T1000 (cell line): ENCODE results near the gene CHURC1.

Source experiments
- DNase-seq: peaks from one replicate; lab custom pipeline; 2025; ENCODE audit warnings: mixed read lengths; lab: John Stamatoyannopoulos, UW

CHURC1 gene

GRCh38 chr14:64914237-64915028 lies at the start of gene CHURC1:
Gene CHURC1 (plus strand): TSS chr14:64914455. CDS start chr14:64914496, 41 bp downstream.
- DNase-seq = peak; percentile 98

DNA sequence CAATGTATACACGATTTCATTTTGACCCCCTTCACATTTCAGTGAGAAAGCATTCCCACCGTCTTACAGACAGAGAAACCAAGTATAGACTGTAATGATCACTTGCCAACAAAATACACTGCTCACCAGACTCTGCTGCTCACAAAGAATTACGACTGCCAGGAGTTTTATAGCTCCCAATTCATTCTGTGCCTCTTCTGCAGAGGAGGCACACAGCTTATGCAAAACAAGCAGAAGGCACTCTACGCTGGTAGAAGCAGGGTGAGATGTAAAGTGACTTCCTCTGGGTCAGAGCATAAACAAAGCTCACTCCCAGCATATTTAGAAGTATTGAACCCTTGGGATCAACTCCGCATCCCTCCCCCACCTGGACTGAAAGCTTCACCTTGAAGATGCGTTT lies 49.1 kb upstream of the CHURC1 start:
- no peak for DNase-seq

GRCh38 chr14:64865992-64866391 lies 48.3 kb upstream of the CHURC1 start:
- no peak for DNase-seq

DNA sequence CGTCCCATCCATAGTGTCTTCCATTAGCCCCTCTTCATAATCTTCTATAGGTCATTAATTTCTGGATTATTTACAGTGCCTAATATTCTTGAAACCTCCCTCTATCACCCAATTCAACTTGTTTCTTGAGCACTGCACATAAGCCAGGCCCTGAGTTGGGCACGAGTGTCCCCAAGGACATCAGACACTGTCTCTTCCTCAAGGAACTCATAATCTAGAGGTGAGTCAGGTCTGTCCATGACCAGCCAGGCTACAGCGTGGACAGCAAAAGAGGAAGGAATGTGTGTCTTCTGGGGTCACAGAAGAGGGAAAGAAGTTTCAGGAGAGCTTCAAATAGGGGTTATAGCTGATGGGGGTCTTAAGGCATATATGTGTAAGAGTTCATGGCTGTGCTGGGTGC lies 47.1 kb upstream of the CHURC1 start:
- DNase-seq = no peak

- no peak for DNase-seq
Observed at GRCh38 chr14:64868379-64868778, 45.9 kb upstream of the CHURC1 start.

GRCh38 chr14:64868841-64869240 lies 45.4 kb upstream of the CHURC1 start:
- DNase-seq = no peak

- no peak for DNase-seq
Observed at GRCh38 chr14:64870160-64870559, 44.1 kb upstream of the CHURC1 start.

- no peak for DNase-seq
Observed at GRCh38 chr14:64871344-64871743, 42.9 kb upstream of the CHURC1 start.

DNA sequence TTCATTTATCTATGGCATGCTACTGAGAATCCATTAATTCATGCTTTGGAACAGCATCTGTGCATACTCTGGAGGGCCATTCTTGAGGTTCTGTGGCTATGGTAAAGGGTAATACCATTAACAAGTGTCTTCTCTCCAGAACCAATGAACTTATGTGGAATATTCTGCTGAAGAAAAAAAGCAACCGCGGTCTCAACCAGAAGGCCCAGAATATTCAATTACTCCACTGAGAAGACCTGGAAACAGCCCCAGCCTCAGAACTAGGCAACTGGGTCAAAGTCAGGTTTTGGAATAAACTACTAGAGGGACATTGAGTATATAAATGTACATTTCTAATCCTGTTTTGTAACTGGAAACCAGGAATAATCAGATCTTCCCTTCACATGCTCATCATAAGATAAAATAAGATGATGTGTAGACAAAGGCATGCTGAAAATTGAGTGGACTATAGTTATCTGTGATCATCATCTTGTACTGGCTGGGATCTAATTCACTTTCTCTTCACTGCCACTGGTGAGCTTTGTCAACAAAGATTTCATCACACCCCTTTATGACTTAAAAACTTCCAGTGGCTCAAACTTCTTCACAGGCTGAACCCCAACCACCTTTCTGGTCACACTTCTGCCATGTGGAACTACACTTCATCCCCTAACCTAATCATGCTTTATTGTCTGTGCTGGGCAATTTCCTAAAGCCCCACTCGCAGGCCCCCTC lies 40.6 kb upstream of the CHURC1 start:
- no peak for DNase-seq

DNA sequence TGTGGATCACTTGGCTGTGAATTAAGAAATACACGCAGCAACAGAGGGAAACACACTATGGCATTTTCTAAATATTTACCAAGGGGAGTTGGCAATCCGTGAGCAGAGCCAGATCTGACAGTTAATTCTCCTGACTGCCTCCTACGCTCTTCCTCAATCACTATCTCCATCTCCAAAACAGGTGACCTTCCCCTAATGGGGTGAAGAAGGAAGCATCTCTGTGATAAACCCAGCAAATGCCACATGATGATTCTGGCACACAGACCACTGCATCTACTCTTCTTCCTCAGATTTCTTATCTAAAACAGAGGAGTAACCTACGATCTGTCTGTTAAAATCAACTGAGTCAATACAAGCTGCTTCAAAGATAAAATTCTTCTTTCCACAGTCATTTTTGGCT lies 38.9 kb upstream of the CHURC1 start:
- DNase-seq = no peak

DNA sequence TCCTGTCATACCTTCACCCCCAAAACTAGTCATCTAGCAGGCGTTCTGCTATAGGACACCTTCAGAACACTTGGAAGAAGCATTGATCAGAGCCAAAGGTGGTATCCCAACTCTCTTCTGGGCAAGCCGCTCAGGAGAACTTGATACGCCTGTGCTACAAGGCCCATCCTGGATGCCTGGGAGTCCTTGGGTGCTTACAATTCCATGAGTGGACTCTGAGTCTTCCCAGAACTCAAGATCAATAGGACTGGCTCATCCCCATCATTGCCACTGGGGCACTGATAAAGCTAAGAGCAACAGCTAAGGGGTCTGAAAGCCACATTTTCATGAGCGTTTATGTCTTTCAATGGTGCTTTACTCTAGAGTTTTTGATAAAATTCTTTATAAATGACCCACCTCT lies 36.4 kb upstream of the CHURC1 start:
- no peak for DNase-seq

DNA sequence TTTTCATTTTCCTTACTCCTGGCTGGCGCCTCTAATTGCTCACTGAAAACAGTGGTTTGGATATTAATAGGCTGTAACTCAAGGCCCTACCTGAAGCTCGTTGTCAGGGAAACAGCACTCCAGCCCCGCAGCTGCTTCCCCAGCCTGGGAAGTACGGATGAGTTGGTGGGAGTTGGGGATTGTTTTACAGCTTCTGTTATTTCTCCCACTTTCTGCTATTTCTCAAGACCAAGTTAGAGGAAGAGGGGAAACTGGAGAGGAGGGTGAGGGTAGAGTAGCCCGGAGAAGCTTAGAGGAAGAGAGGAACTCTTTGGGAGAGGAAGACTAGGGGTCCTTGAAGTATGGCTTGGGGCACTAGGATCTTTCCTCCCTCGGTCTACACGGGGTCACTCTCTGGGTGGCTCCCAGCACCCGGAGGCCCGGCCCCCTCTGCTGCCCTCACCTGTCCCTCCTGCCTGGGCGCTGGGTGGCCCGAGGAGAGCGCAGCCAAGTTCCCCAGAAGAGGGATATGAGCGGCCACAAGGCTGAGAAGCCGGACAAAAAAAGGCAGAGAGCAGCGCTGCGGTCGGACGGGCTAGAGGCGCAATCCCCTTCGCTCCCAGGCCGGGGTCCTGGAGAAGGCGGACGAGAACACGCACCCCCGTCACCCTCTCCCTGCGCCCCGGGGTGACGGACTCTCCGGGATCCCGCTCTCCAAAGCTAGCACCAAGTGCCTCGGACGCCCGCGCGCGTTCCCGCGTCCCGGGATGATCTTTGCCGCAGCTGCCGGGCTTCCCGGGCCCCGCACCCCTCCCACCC lies 35.2 kb upstream of the CHURC1 start:
- no peak for DNase-seq

DNA sequence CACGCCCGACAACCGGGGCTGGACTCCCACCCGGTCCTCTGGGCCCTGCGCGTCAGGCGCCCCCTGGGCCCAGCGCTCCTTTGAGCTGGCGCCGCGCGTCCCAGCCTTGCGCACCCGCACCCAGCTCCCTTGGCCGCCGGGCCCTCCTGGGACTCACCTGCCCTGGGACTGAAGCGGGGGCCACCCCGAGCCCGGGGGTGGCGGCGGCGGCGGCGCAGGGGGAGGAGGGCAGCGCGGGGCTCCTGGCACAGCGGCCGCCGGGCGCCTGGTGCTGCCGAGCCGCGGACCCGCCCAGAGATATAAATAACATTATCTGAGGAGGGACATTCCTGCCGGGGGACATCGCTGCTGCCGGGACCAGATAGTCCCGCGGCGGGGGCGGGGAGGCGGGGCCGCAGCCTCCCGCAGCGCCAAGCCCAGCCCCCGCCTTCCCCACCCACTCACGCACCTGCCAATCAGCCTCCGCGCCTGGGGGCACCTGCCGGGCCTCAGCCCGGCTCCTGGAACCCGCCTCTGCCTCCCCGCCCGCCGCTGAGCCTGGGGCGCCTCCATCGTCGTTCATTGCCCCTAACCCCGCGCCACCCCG lies 34.5 kb upstream of the CHURC1 start, which contains the start of gene SPTB:
SPTB (minus strand) TSS at position 273 of the 586 bp plus-strand sequence. CDS start 56,813 bp downstream, outside the sequence.
- DNase-seq = no peak

DNA sequence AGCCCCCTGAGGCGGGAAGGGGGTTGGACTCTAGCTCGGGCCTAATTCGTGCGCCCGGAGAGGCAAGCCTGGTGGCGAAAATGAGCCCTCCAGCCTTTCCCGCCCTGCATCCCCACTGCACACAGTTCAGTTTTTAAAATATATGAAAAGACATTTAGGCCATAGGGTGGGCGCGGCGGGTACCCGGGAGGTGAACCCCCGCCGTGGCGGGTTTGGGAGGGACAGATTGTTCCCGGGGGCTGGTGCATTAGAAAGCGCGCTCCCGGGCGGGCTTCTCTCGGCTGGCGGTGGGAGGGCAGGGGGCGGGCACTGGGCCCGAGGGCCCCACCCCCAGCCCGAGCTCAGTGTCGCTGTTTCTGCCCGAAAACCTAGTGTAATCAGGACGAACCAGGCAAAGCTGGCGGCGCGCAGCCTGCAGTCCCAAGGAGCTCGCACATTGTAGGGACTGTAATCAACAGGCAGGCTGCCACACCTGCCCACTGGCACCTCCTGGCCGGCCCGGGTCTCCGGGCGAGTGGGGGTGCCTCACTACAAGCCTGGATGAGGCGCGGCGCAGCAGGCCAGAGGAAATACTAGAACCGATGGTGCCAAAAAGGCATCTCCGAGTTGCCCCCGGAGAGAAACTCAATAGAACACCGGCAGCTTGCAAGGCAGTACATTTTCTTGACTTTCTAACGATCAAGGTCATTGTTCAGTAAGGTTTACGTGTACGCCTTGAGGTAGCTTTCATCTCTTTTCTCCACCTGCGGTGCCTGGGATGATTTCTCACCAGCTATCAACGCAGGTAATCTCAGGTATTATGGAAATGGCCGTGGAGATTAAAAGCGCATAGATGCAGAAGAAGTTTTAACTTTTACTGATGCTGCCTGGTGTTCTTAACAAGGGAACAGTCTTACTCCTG lies 33.8 kb upstream of the CHURC1 start:
- DNase-seq = no peak

DNA sequence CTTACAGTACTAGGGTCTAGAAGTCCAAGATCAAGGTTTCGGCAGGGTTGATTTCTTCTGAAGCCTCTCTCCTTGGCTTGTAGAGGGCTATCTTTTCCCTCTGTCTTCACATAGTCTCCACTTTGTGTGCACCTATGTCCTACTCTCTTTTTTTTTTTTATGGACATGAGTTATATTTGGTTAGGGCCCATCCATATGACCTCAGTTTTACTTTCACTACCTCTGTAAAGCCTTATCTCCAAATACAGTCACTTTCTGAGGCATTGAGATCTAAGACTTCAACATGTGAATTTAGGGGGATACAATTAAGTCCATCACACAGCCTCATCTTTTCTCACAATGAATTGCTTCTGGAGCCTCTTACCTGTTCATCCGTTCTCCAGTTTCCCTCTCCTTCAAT lies 28.7 kb upstream of the CHURC1 start:
- no peak for DNase-seq

DNA sequence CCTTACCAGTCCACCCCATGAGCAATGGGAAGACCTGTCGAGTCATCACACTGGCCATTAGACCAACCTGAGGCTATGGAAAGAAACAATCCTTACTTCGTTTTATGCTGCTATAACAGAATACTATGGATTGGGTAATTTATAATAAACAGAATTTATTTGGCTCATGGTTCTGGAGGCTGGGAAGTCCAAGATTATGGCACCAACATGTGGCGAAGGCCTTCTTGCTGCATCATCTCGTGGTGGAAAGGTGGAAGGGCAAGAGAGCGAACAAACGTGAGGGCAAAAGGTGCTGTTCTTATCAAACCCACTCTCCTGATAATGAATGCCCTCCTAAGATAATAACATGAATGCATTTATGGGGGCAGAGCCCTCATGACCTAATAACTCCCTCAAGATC lies 24.9 kb upstream of the CHURC1 start:
- no peak for DNase-seq

GRCh38 chr14:64891173-64891838 lies 22.9 kb upstream of the CHURC1 start:
- DNase-seq = no peak

- DNase-seq = no peak
Observed at GRCh38 chr14:64891839-64892375, 22.3 kb upstream of the CHURC1 start.

DNA sequence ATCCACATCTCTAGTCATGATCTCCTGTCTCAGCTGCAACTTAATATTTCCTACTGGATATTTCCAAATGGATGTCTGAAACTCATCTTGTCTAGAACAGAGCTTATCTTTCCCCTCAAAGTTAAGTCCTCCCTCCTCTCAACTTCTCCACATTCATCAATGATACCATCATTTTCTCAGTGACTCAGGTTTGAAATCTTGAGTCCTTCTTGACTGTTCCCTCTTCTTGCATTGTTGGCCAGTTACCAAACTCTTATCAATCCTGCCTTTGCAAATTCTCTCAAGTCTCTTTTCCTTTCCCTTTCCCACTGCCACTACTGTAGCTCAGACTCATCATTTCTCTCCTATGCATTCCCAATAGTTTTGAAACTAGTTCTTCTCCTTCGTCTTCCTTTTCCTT lies 14.3 kb upstream of the CHURC1 start:
- no peak for DNase-seq

DNA sequence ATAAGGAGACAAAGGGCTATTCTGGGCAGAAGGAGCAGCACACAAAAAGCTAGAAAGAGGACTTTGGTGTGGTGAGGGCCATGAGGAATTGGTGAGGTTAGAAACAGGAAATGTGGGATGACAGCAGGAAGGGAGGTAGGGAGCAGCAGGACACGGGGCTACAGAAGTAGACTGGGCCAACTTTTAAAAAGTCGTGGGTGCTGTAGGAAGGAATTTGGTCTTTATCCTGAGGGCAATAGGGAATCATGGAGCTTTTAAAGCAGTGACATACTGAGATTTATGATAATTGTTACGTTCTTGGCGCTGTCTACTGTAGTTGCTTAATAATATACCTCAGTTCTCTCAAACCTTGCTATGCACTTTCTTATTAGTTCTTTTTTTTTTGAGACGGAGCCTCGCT lies 8.2 kb upstream of the CHURC1 start:
- DNase-seq = no peak
